ENCODE results near the gene CRYBA4. TPM values are rescaled to one million over a fixed set of nuclear protein-coding genes. Genes with fewer than 3 reads are reported as not detected.

The CRYBA4 gene
- total RNA-seq, 4 donors from 2014 or later, result not detected

- Histone ChIP-seq H3K4me3 (no peak overlapping the region), H3K27me3 (peaks cover 6 to 92% of the 10 kb centered on the region in 2 donors), H3K36me3 (no peaks in the 10 kb centered on the region), H3K27ac (no peak overlapping the region), H3K4me1 (peaks cover 0 to 25% (median 19%) of the 10 kb centered on the region in 4 donors), H3K9me3 (no peaks in the 10 kb centered on the region)
- TF ChIP-seq EP300 (IDR thresholded peaks at IDR 0.05) (no peak), CTCF (IDR thresholded peaks at IDR 0.05) (no peak), POLR2A (IDR thresholded peaks at IDR 0.05) (no peak)
- 71% methylated on average over 7 of the region's 7 CpGs for WGBS, 2 donors
- DNase-seq (ENCODE audit: low spot score in 2 of 2), result no peak
These were observed 39.3 kb downstream of the CRYBA4 start for GRCh38 chr22:26660961-26661578.

- Histone ChIP-seq H3K4me1 (peaks cover 0 to 21% (median 16%) of the 10 kb centered on the region in 4 donors), H3K27me3 (peaks cover 6 to 92% of the 10 kb centered on the region in 2 donors), H3K9me3 (no peaks in the 10 kb centered on the region), H3K27ac (no peak overlapping the region), H3K4me3 (no peak overlapping the region), H3K36me3 (no peaks in the 10 kb centered on the region)
- no peak for DNase-seq (ENCODE audit: low spot score in 2 of 2)
- WGBS, 2 donors, result 89 to 100% methylated on average over 2 of the region's 2 CpGs
- TF ChIP-seq CTCF (IDR thresholded peaks at IDR 0.05) (no peak), EP300 (IDR thresholded peaks at IDR 0.05) (no peak), POLR2A (IDR thresholded peaks at IDR 0.05) (no peak)
These were observed 40.4 kb downstream of the CRYBA4 start for GRCh38 chr22:26662160-26662559.

DNA sequence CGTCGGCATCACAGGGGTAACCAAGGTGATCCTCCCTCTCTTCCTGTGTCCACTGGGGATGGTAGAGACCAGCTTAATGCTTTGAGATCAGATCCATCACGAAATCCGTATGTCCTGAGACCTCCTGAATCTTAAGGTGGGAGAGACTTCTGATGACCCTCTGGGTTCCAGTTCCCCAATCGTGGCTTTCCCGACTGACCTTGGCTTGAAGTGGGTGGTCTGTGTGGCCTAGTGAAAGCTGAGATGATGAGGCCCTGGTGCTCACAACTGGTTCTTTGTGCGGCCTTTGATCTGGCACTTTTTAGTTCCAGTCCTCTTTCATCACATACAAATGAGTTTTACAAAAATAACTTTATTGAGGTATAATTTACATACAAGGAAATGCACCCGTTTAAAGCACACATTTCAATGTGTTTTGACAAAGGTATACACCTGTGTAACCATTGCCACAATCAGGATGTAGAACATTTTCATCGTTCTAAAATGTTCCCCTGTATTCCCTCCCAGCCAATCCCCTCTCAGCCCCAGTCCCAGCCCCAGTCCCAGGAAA, 41.7 kb downstream of the CRYBA4 start:
- no peak for DNase-seq (ENCODE audit: low spot score in 2 of 2)
- H3K27me3 ChIP-seq, result peaks cover under 1 to 90% of the 10 kb centered on the region in 2 donors
- TF ChIP-seq POLR2A (IDR thresholded peaks at IDR 0.05) (no peak), EP300 (IDR thresholded peaks at IDR 0.05) (no peak), CTCF (IDR thresholded peaks at IDR 0.05) (no peak)
- H3K4me1 ChIP-seq, result peaks cover 0 to 9% (median 7%) of the 10 kb centered on the region in 4 donors
- no peak overlapping the region for H3K27ac ChIP-seq
- no peaks in the 10 kb centered on the region for H3K9me3 ChIP-seq
- H3K36me3 ChIP-seq, result no peaks in the 10 kb centered on the region
- 71 to 78% methylated on average over 9 of the region's 9 CpGs for WGBS, 2 donors
- no peak overlapping the region for H3K4me3 ChIP-seq

DNA sequence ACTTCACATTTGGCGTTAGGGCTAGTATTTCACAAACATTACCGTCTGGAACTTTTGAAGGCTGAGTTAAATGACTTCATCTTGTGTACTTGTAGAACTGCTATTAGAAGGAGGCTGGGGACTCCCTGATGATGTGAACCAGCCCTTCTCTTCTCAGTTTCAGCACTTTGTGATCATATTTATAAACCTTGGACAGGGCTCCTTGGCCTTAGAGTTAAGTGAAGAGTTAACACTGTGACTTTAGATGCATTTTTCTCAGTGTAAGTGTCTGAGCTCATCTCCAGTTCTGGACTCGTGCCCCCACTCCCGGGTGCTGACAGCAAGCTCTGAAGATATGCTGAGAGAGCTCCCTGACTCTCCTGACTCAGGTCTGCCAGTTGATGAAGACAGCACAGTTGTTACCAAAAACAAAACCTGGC, 44.1 kb downstream of the CRYBA4 start:
- WGBS, 2 donors, result 24 to 26% methylated on average over 4 of the region's 4 CpGs
- Histone ChIP-seq H3K36me3 (no peaks in the 10 kb centered on the region), H3K4me1 (no peaks in the 10 kb centered on the region), H3K9me3 (no peaks in the 10 kb centered on the region), H3K27me3 (peaks cover 0 to 69% of the 10 kb centered on the region in 2 donors), H3K4me3 (no peak overlapping the region), H3K27ac (no peak overlapping the region)
- no peak for TF ChIP-seq POLR2A (IDR thresholded peaks at IDR 0.05)
- TF ChIP-seq CTCF (IDR thresholded peaks at IDR 0.05), result no peak
- TF ChIP-seq EP300 (IDR thresholded peaks at IDR 0.05), result no peak
- no peak for DNase-seq (ENCODE audit: low spot score in 2 of 2)

- TF ChIP-seq POLR2A (IDR thresholded peaks at IDR 0.05) (no peak), CTCF (IDR thresholded peaks at IDR 0.05) (no peak), EP300 (IDR thresholded peaks at IDR 0.05) (no peak)
- WGBS, 2 donors, result 77 to 81% methylated on average over 13 of the region's 13 CpGs
- DNase-seq (ENCODE audit: low spot score in 2 of 2), result no peak
- no peak overlapping the region for H3K4me3 ChIP-seq
- H3K27ac ChIP-seq, result no peak overlapping the region
- H3K4me1 ChIP-seq, result peaks cover 0 to 4% (median 3%) of the 10 kb centered on the region in 4 donors
- H3K9me3 ChIP-seq, result no peaks in the 10 kb centered on the region
- H3K36me3 ChIP-seq, result no peaks in the 10 kb centered on the region
- H3K27me3 ChIP-seq, result peaks cover 0 to 56% of the 10 kb centered on the region in 2 donors
These were observed 45.4 kb downstream of the CRYBA4 start for GRCh38 chr22:26667140-26667539.

Measured in tibial nerve (tissue), 4 donors.